K562 (cell line): ENCODE measurements around the gene NME9. TPM values are rescaled to one million over a fixed set of nuclear protein-coding genes. Genes with fewer than 3 reads are reported as not detected.

Source experiments
- ATAC-seq: fragments of 200-7000 bp; cut with Tn5 transposase; 3 replicates; pipeline ENCODE4 v1.9.1; 2020; ENCODE audit warnings: moderate library complexity
- BruUV-seq: library from RNA; stranded (reverse); fragments of 400-500 nt; replicated peaks from 2 replicates; lab custom pipeline; 2021; lab: Mats Ljungman, UMichigan
- CTCF ChIA-PET: fragments of 300-600 bp; formaldehyde crosslinking; extraction: SDS; loops from one replicate; lab custom pipeline; 2021; ENCODE audit warnings: low intra/inter-chr PET ratio; lab: Yijun Ruan, JAX
- POLR2A ChIA-PET: fragments of 300-600, 350-650 bp; sonication (Branson Sonifier 250); formaldehyde crosslinking; extraction: SDS; loops from one replicate; lab custom pipeline; 2021; ENCODE audit warnings: antibody characterized with exemption, inconsistent platforms; lab: Yijun Ruan, JAX
- DNase-seq, 4 experiments: peaks; one replicate each; pipeline versions ENCODE4 v3.0.0 to v3.0.0-alpha.2; 2011 to 2018; ENCODE audit warnings: low spot score in 3 of 4, mixed read lengths in 3 of 4; ENCODE audit errors: extremely low read depth in 1 of 4
- FAIRE-seq: peaks from 2 replicates; lab custom pipeline; 2011; peaks lifted over from hg19 to GRCh38; lab: Jason Lieb, UNC
- H2AFZ ChIP-seq: 2 replicates; pipeline ENCODE4 v1.6.0; 2011; ENCODE audit warnings: low read depth, low read length, control low read depth, inconsistent platforms
- H3K27ac ChIP-seq: fragments of 200-600 bp; 3 replicates; pipeline ENCODE4 v1.8.0; 2011; ENCODE audit warnings: low read depth, mild to moderate bottlenecking, control low read depth, inconsistent platforms, low read length, moderate library complexity, mixed read lengths; ENCODE audit errors: extremely low read depth
- H3K27me3 ChIP-seq, 2 experiments: fragments of 300-600 bp in 1 of 2; 2 replicates in 1 of 2; 3 replicates in 1 of 2; pipeline versions ENCODE4 v1.6.0 to v1.8.0; 2011; ENCODE audit warnings: inconsistent platforms in 2 of 2, low read length in 2 of 2, mild to moderate bottlenecking in 1 of 2, mixed read lengths in 1 of 2, moderate library complexity in 1 of 2; ENCODE audit not compliant: control insufficient read depth in 2 of 2, insufficient read depth in 2 of 2
- H3K36me3 ChIP-seq: fragments of 300-600 bp; 3 replicates; pipeline ENCODE4 v1.8.0; 2011; ENCODE audit warnings: mild to moderate bottlenecking, low read length, inconsistent platforms; ENCODE audit not compliant: control insufficient read depth, insufficient read depth
- H3K4me1 ChIP-seq, 2 experiments: fragments of 200-600 bp in 1 of 2; replicated peaks in 1 of 2; 2 replicates in 1 of 2; 3 replicates in 1 of 2; pipeline versions ENCODE4 v1.5.1 to v1.8.0; 2011; ENCODE audit warnings: inconsistent platforms in 2 of 2, low read length in 2 of 2, mild to moderate bottlenecking in 1 of 2, mixed read lengths in 1 of 2, moderate library complexity in 1 of 2; ENCODE audit not compliant: control insufficient read depth in 2 of 2, insufficient read depth in 2 of 2
- H3K4me2 ChIP-seq: 2 replicates; pipeline ENCODE4 v1.6.1; 2011; ENCODE audit warnings: low read length, control low read depth, inconsistent platforms, mixed read lengths; ENCODE audit not compliant: insufficient read depth
- H3K4me3 ChIP-seq: fragments of 200-600 bp; sonication (generic), shearing (Covaris generic); 2 replicates; pipeline ENCODE4 v1.5.1; 2016; ENCODE audit warnings: control low read depth, inconsistent platforms
- H3K79me2 ChIP-seq: fragments of 200-600 bp; 3 replicates; pipeline ENCODE4 v1.8.0; 2011; ENCODE audit warnings: low read length, inconsistent platforms; ENCODE audit not compliant: control insufficient read depth, insufficient read depth
- H3K9ac ChIP-seq, 2 experiments: 2 replicates each; pipeline versions ENCODE4 v1.6.0 to v1.6.1; 2011; ENCODE audit warnings: low read depth in 2 of 2, low read length in 2 of 2, control low read depth in 1 of 2, inconsistent platforms in 1 of 2, mild to moderate bottlenecking in 1 of 2, mixed read lengths in 1 of 2; ENCODE audit not compliant: insufficient read depth in 1 of 2
- H3K9me1 ChIP-seq: one replicate; pipeline ENCODE4 v1.6.0; 2011; ENCODE audit warnings: inconsistent platforms, mild to moderate bottlenecking, low read length, moderate library complexity; ENCODE audit not compliant: control insufficient read depth, insufficient read depth
- H3K9me3 ChIP-seq: replicated peaks from 2 replicates; pipeline ENCODE4 v1.5.1; 2011; ENCODE audit warnings: low read depth, low read length, inconsistent platforms; ENCODE audit not compliant: control insufficient read depth, insufficient read depth
- H4K20me1 ChIP-seq: replicated peaks from 2 replicates; pipeline ENCODE4 v1.6.1; 2011; ENCODE audit warnings: low read length, inconsistent platforms, mixed read lengths; ENCODE audit not compliant: control insufficient read depth, insufficient read depth
- ARNT ChIP-seq, 2 experiments: fragments of 450-650 bp; IDR thresholded peaks; 2 replicates each; pipeline ENCODE4 v1.6.1; 2016; ENCODE audit warnings: mild to moderate bottlenecking in 1 of 2
- CAMTA2 ChIP-seq: fragments of 250-450 bp; sonication (Bioruptor Pico); conservative IDR thresholded peaks from 2 replicates; pipeline ENCODE4 v1.5.1; 2022
- ERF ChIP-seq: fragments of 450-650 bp; formaldehyde crosslinking; IDR thresholded peaks from 2 replicates; pipeline ENCODE4 v1.4.0; 2020; ENCODE audit warnings: mild to moderate bottlenecking, mixed read lengths
- FOS ChIP-seq: IDR thresholded peaks from 3 replicates; pipeline ENCODE4 v1.6.1; 2011; ENCODE audit not compliant: insufficient read length; ENCODE audit errors: extremely low read depth
- HMG20B ChIP-seq: fragments of 250-450 bp; sonication (Bioruptor Pico); IDR thresholded peaks from 2 replicates; pipeline ENCODE4 v1.5.0; 2021; ENCODE audit warnings: mild to moderate bottlenecking
- HNRNPH1 ChIP-seq: fragments of 200-400 bp; formaldehyde crosslinking; optimal IDR thresholded peaks from 2 replicates; pipeline ENCODE3; 2017; ENCODE audit warnings: low read depth, mild to moderate bottlenecking, low read length, moderate library complexity
- L3MBTL2 ChIP-seq: fragments of 450-650 bp; IDR thresholded peaks from 2 replicates; pipeline ENCODE4 v1.6.1; 2016; ENCODE audit warnings: mild to moderate bottlenecking, moderate library complexity
- MEIS2 ChIP-seq: fragments of 450-650 bp; IDR thresholded peaks from 2 replicates; pipeline ENCODE4 v1.6.1; 2014; ENCODE audit warnings: mild to moderate bottlenecking; ENCODE audit not compliant: partially characterized antibody
- NCOR1 ChIP-seq: fragments of 450-650 bp; IDR thresholded peaks from 2 replicates; pipeline ENCODE4 v1.6.1; 2016; ENCODE audit warnings: mild to moderate bottlenecking, moderate library complexity
- NR2F6 ChIP-seq: fragments of 450-650 bp; formaldehyde crosslinking; IDR thresholded peaks from 2 replicates; pipeline ENCODE4 v1.4.0; 2020; ENCODE audit warnings: mild to moderate bottlenecking
- RBFOX2 ChIP-seq: fragments of 200-400 bp; formaldehyde crosslinking; IDR thresholded peaks from 2 replicates; pipeline ENCODE4 v1.6.1; 2017; ENCODE audit warnings: low read depth, mild to moderate bottlenecking, low read length, moderate library complexity
- SAFB ChIP-seq: fragments of 200-400 bp; formaldehyde crosslinking; IDR thresholded peaks from 2 replicates; pipeline ENCODE4 v1.6.1; 2017; ENCODE audit warnings: low read depth, low read length, borderline replicate concordance
- SMARCA4 ChIP-seq: fragments of 450-650 bp; IDR thresholded peaks from 2 replicates; pipeline ENCODE4 v1.6.1; 2016
- SMC3 ChIP-seq: conservative IDR thresholded peaks from 2 replicates; pipeline ENCODE4 v1.6.1; 2011; ENCODE audit warnings: low read depth, low read length, improper control_type of control experiment; ENCODE audit not compliant: insufficient read depth
- ZNF175 ChIP-seq: fragments of 200-800 bp; sonication (Bioruptor generic); IDR thresholded peaks from 2 replicates; pipeline ENCODE4 v1.6.1; 2016; ENCODE audit warnings: low read depth, mild to moderate bottlenecking, missing genetic modification characterization, missing compliant biosample characterization
- ZNF76 ChIP-seq: fragments of 250-450 bp; sonication (Bioruptor Pico); IDR thresholded peaks from 2 replicates; pipeline ENCODE4 v1.4.0; 2020; ENCODE audit warnings: mild to moderate bottlenecking, moderate library complexity, borderline replicate concordance
- in situ Hi-C: fragments of 300-500 bp; cut with MboI; formaldehyde crosslinking; loops from 4 replicates; pipeline ENCODE4 v1.15.0; 2018; ENCODE audit warnings: inconsistent platforms, mixed read lengths
- intact Hi-C: fragments of 100-400 bp; cut with micrococcal nuclease; formaldehyde crosslinking; loops from 2 replicates; pipeline ENCODE4 v1.14.2; 2022
- polyA plus RNA-seq, 8 experiments: library from polyadenylated mRNA; depleted of rRNA in 4 of 8; stranded (reverse) in 5 of 8; unstranded in 3 of 8; fragments of >200 nt; fragmentation: Nextera tagmentation in 2 of 8; fragmentation: Illumina TruSeq in 1 of 8; extraction: Ambion mirVana in 2 of 8; extraction: Trizol in 1 of 8; gene quantifications; 2 replicates each; pipeline versions ENCODE4 v1.2.1 to v1.2.3, GENCODE V29; 2011 to 2014; ENCODE audit warnings: inconsistent platforms in 1 of 8, missing spikeins in 1 of 8
- total RNA-seq, 7 experiments: library from RNA; depleted of rRNA in 6 of 7; stranded (reverse); fragments of >200 nt in 6 of 7; fragmentation: Illumina TruSeq in 2 of 7; extraction: Trizol in 2 of 7; gene quantifications; 2 replicates each; pipeline versions ENCODE4 v1.2.1 to v1.2.3, GENCODE V29; 2011 to 2021; ENCODE audit warnings: low replicate concordance in 1 of 7
- TF ChIP-seq, protein P1 (sequence below): fragments of 250-450 bp; sonication (Bioruptor Pico); IDR thresholded peaks from 2 replicates; pipeline ENCODE4 v1.4.0; 2020; ENCODE audit warnings: mild to moderate bottlenecking
- TF ChIP-seq, protein P2 (sequence below): sonication (generic); formaldehyde crosslinking; IDR thresholded peaks from 2 replicates; pipeline ENCODE4 v1.5.0; 2020; ENCODE audit warnings: missing genetic modification reagents
- TF ChIP-seq, protein P3 (sequence below): fragments of 250-450 bp; sonication (Bioruptor Pico); IDR thresholded peaks from 2 replicates; pipeline ENCODE4 v1.8.0; 2022; ENCODE audit warnings: moderate library complexity, mild to moderate bottlenecking, inconsistent platforms
- TF ChIP-seq, protein P4 (sequence below): IDR thresholded peaks from 2 replicates; pipeline ENCODE4 v1.6.1; 2011; ENCODE audit warnings: borderline replicate concordance, low read depth, mild to moderate bottlenecking, moderate library complexity, low read length; ENCODE audit not compliant: insufficient read depth, poor library complexity, severe bottlenecking

The NME9 gene
- total and polyA plus RNA-seq, 9 of the 15 experiments (the other 6 are each of a cell fraction or from before 2014, with no cell fraction given) = 0.05 to 0.15 (median 0.13) TPM; not detected in 6

DNA sequence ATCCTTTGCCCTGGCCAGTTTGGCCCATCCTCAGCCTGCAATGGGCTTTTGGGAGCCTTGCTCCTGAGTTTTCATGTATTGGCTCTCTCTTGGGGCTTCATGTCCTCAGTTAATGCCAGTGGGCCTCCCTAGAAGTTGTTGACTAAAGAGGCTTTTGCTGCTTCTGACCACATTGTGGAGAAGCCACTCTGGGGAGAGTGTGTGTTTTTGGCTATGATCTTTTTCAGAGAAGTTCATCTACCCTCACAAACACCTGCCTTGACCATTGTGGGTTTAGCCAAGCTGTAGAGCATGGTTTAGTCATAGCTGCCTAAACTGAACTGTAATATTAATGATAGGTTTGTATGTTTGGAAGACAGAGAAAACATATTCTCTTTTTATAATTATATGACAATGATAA is 24.7 kb upstream of the NME9 start:
- H3K9ac ChIP-seq = no peak overlapping the region
- peaks cover 0 to 7% of the 10 kb centered on the region in 2 experiments; a peak in 2 of 5 replicates for H3K4me1 ChIP-seq
- no peaks in the 10 kb centered on the region for H4K20me1 ChIP-seq
- no peak overlapping the region for H2AFZ ChIP-seq
- no peaks in the 10 kb centered on the region; a peak in 1 of 5 replicates for H3K27me3 ChIP-seq
- in situ Hi-C loops = no loop called here
- H3K4me3 ChIP-seq = no peak overlapping the region
- TF ChIP-seq SAFB = no peak
- no peak for TF ChIP-seq HNRNPH1
- no peak for TF ChIP-seq ZNF76 (CRISPR knock-in tag)
- TF ChIP-seq, protein P1, sequence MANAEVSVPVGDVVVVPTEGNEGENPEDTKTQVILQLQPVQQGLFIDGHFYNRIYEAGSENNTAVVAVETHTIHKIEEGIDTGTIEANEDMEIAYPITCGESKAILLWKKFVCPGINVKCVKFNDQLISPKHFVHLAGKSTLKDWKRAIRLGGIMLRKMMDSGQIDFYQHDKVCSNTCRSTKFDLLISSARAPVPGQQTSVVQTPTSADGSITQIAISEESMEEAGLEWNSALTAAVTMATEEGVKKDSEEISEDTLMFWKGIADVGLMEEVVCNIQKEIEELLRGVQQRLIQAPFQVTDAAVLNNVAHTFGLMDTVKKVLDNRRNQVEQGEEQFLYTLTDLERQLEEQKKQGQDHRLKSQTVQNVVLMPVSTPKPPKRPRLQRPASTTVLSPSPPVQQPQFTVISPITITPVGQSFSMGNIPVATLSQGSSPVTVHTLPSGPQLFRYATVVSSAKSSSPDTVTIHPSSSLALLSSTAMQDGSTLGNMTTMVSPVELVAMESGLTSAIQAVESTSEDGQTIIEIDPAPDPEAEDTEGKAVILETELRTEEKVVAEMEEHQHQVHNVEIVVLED (CRISPR knock-in tag) = no peak
- no peak for TF ChIP-seq RBFOX2
- no peak for TF ChIP-seq NCOR1
- no peak for TF ChIP-seq ERF (CRISPR knock-in tag)
- TF ChIP-seq NR2F6 (CRISPR knock-in tag) = no peak
- TF ChIP-seq, protein P2, sequence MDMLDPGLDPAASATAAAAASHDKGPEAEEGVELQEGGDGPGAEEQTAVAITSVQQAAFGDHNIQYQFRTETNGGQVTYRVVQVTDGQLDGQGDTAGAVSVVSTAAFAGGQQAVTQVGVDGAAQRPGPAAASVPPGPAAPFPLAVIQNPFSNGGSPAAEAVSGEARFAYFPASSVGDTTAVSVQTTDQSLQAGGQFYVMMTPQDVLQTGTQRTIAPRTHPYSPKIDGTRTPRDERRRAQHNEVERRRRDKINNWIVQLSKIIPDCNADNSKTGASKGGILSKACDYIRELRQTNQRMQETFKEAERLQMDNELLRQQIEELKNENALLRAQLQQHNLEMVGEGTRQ = no peak
- TF ChIP-seq, protein P3, sequence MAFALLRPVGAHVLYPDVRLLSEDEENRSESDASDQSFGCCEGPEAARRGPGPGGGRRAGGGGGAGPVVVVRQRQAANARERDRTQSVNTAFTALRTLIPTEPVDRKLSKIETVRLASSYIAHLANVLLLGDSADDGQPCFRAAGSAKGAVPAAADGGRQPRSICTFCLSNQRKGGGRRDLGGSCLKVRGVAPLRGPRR (CRISPR knock-in tag) = no peak
- no peak for TF ChIP-seq CAMTA2
- TF ChIP-seq, protein P4, sequence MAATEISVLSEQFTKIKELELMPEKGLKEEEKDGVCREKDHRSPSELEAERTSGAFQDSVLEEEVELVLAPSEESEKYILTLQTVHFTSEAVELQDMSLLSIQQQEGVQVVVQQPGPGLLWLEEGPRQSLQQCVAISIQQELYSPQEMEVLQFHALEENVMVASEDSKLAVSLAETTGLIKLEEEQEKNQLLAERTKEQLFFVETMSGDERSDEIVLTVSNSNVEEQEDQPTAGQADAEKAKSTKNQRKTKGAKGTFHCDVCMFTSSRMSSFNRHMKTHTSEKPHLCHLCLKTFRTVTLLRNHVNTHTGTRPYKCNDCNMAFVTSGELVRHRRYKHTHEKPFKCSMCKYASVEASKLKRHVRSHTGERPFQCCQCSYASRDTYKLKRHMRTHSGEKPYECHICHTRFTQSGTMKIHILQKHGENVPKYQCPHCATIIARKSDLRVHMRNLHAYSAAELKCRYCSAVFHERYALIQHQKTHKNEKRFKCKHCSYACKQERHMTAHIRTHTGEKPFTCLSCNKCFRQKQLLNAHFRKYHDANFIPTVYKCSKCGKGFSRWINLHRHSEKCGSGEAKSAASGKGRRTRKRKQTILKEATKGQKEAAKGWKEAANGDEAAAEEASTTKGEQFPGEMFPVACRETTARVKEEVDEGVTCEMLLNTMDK = no peak
- no peak for TF ChIP-seq ARNT (IDR thresholded peaks at IDR 0.05)
- TF ChIP-seq ZNF175 (CRISPR knock-in tag) = no peak
- TF ChIP-seq SMC3 = no peak
- TF ChIP-seq FOS = no peak
- TF ChIP-seq MEIS2 = no peak
- TF ChIP-seq SMARCA4 = no peak
- TF ChIP-seq L3MBTL2 = no peak
- TF ChIP-seq HMG20B (CRISPR knock-in tag) = no peak
- ATAC-seq = no peak
- no peaks in the 10 kb centered on the region for H3K9me3 ChIP-seq
- ChIA-PET CTCF (no interaction called here), POLR2A (interaction anchor here (0.7 kb wide), 1 partner anchor 12 kb away, joined by 3 read pairs; no protein-coding TSS in a partner anchor)
- FAIRE-seq = no peak
- no peak overlapping the region for H3K27ac ChIP-seq
- no peaks in the 10 kb centered on the region for H3K79me2 ChIP-seq
- H3K9me1 ChIP-seq = no peaks in the 10 kb centered on the region
- BruUV-seq = no TSS peak
- H3K4me2 ChIP-seq = no peak overlapping the region
- no peak for DNase-seq
- intact Hi-C loops = no loop called here
- no peaks in the 10 kb centered on the region for H3K36me3 ChIP-seq
